Loucy (cell line): ENCODE measurements around the gene GRID1.

Experiments
- H2AFZ ChIP-seq: fragments of 200-600 bp; sonication (generic); 2 replicates; pipeline ENCODE4 v1.6.0; 2016; ENCODE audit warnings: antibody characterized with exemption, mild to moderate bottlenecking, low read length, moderate library complexity
- H3F3A ChIP-seq: fragments of 200-600 bp; 2 replicates; pipeline ENCODE4 v1.6.0; 2016; ENCODE audit warnings: antibody characterized with exemption, low read depth, mild to moderate bottlenecking
- H3K27me3 ChIP-seq: fragments of 200-600 bp; sonication (generic); 2 replicates; pipeline ENCODE4 v1.6.1; 2014; ENCODE audit warnings: low read length, mild to moderate bottlenecking; ENCODE audit not compliant: insufficient read depth, poor library complexity, severe bottlenecking
- H3K36me3 ChIP-seq: fragments of 200-600 bp; sonication (generic); 2 replicates; pipeline ENCODE4 v1.6.1; 2016; ENCODE audit warnings: low read length; ENCODE audit not compliant: insufficient read depth
- H3K4me1 ChIP-seq: fragments of 200-600 bp; sonication (generic); 2 replicates; pipeline ENCODE4 v1.5.1; 2014; ENCODE audit warnings: low read length, mild to moderate bottlenecking; ENCODE audit not compliant: insufficient read depth, poor library complexity, severe bottlenecking
- H3K4me2 ChIP-seq: fragments of 200-600 bp; sonication (generic); 2 replicates; pipeline ENCODE4 v1.6.0; 2014; ENCODE audit warnings: antibody characterized with exemption, low read length, low read depth, mild to moderate bottlenecking; ENCODE audit not compliant: poor library complexity, severe bottlenecking
- H3K4me3 ChIP-seq: fragments of 200-600 bp; sonication (generic); 2 replicates; pipeline ENCODE4 v1.5.1; 2014; ENCODE audit warnings: low read length, mild to moderate bottlenecking, mixed read lengths; ENCODE audit not compliant: poor library complexity, severe bottlenecking
- H3K79me2 ChIP-seq: fragments of 200-600 bp; sonication (generic); 2 replicates; pipeline ENCODE4 v1.6.1; 2014; ENCODE audit warnings: low read length; ENCODE audit not compliant: insufficient read depth
- H3K9ac ChIP-seq: fragments of 200-600 bp; sonication (generic); 2 replicates; pipeline ENCODE4 v1.6.0; 2014; ENCODE audit warnings: mild to moderate bottlenecking, low read depth, low read length, moderate library complexity; ENCODE audit not compliant: poor library complexity, severe bottlenecking
- H3K9me2 ChIP-seq: fragments of 200-600 bp; sonication (generic); replicated peaks from 2 replicates; pipeline ENCODE4 v1.6.1; 2016; ENCODE audit warnings: low read depth, low read length, mixed read lengths
- H3K9me3 ChIP-seq: fragments of 200-600 bp; sonication (generic); 2 replicates; pipeline ENCODE4 v1.6.1; 2014; ENCODE audit warnings: mild to moderate bottlenecking, antibody characterized with exemption, low read length, low read depth; ENCODE audit not compliant: insufficient read depth
- H4K20me1 ChIP-seq: fragments of 200-600 bp; sonication (generic); 2 replicates; pipeline ENCODE4 v1.6.0; 2014; ENCODE audit warnings: antibody characterized with exemption, low read length, mild to moderate bottlenecking; ENCODE audit not compliant: insufficient read depth, poor library complexity, severe bottlenecking
- CTCF ChIP-seq: fragments of 200-600 bp; sonication (generic); conservative IDR thresholded peaks from 2 replicates; pipeline ENCODE4 v1.5.1; 2014; ENCODE audit warnings: mild to moderate bottlenecking, antibody characterized with exemption, low read length
- EZH2phosphoT487 ChIP-seq: fragments of 200-600 bp; IDR thresholded peaks from 2 replicates; pipeline ENCODE4 v1.6.1; 2018; ENCODE audit warnings: antibody characterized with exemption, mild to moderate bottlenecking, moderate library complexity, borderline replicate concordance

GRID1 gene

GRCh38 chr10:86265895-86266259 is 100.7 kb downstream of the GRID1 start:
- no peaks in the 10 kb centered on the region for H4K20me1 ChIP-seq
- no peak overlapping the region for H2AFZ ChIP-seq
- TF ChIP-seq EZH2phosphoT487: no peak
- no peak overlapping the region for H3K4me2 ChIP-seq
- H3K36me3 ChIP-seq: no peaks in the 10 kb centered on the region
- H3F3A ChIP-seq: no peaks in the 10 kb centered on the region
- H3K79me2 ChIP-seq: no peaks in the 10 kb centered on the region
- no peaks in the 10 kb centered on the region for H3K9me2 ChIP-seq
- H3K4me1 ChIP-seq: no peaks in the 10 kb centered on the region
- H3K27me3 ChIP-seq: no peaks in the 10 kb centered on the region
- H3K4me3 ChIP-seq: no peak overlapping the region
- no peak overlapping the region for H3K9ac ChIP-seq
- H3K9me3 ChIP-seq: no peaks in the 10 kb centered on the region

- H3K9me2 ChIP-seq: no peaks in the 10 kb centered on the region
- H3K9me3 ChIP-seq: no peaks in the 10 kb centered on the region
- no peak overlapping the region for H2AFZ ChIP-seq
- no peak overlapping the region for H3K4me3 ChIP-seq
- H3K36me3 ChIP-seq: no peaks in the 10 kb centered on the region
- no peaks in the 10 kb centered on the region for H4K20me1 ChIP-seq
- H3K4me2 ChIP-seq: no peak overlapping the region
- no peak for TF ChIP-seq EZH2phosphoT487
- TF ChIP-seq CTCF: no peak
- H3K9ac ChIP-seq: no peak overlapping the region
- H3K4me1 ChIP-seq: no peaks in the 10 kb centered on the region
- H3K79me2 ChIP-seq: no peaks in the 10 kb centered on the region
- H3K27me3 ChIP-seq: no peaks in the 10 kb centered on the region
- H3F3A ChIP-seq: no peaks in the 10 kb centered on the region
Observed at GRCh38 chr10:86265236-86265894, 101.2 kb downstream of the GRID1 start.

GRCh38 chr10:86264481-86265231 is 101.9 kb downstream of the GRID1 start:
- H3F3A ChIP-seq: no peaks in the 10 kb centered on the region
- no peaks in the 10 kb centered on the region for H3K9me3 ChIP-seq
- no peaks in the 10 kb centered on the region for H3K4me1 ChIP-seq
- no peak overlapping the region for H2AFZ ChIP-seq
- no peaks in the 10 kb centered on the region for H3K27me3 ChIP-seq
- TF ChIP-seq CTCF (no peak), EZH2phosphoT487 (no peak)
- no peaks in the 10 kb centered on the region for H3K79me2 ChIP-seq
- H3K9me2 ChIP-seq: no peaks in the 10 kb centered on the region
- H4K20me1 ChIP-seq: no peaks in the 10 kb centered on the region
- H3K9ac ChIP-seq: no peak overlapping the region
- no peak overlapping the region for H3K4me3 ChIP-seq
- H3K36me3 ChIP-seq: no peaks in the 10 kb centered on the region
- no peak overlapping the region for H3K4me2 ChIP-seq
